K562 (cell line): ENCODE results near the gene KIF1A. TPM values are rescaled to one million over a fixed set of nuclear protein-coding genes. Genes with fewer than 3 reads are reported as not detected.

Experiments
- ATAC-seq: fragments of 200-7000 bp; cut with Tn5 transposase; 3 replicates; pipeline ENCODE4 v1.9.1; 2020; ENCODE audit warnings: moderate library complexity
- BruUV-seq: library from RNA; stranded (reverse); fragments of 400-500 nt; replicated peaks from 2 replicates; lab custom pipeline; 2021; lab: Mats Ljungman, UMichigan
- CTCF ChIA-PET: fragments of 300-600 bp; formaldehyde crosslinking; extraction: SDS; loops from one replicate; lab custom pipeline; 2021; ENCODE audit warnings: low intra/inter-chr PET ratio; lab: Yijun Ruan, JAX
- POLR2A ChIA-PET: fragments of 300-600, 350-650 bp; sonication (Branson Sonifier 250); formaldehyde crosslinking; extraction: SDS; loops from one replicate; lab custom pipeline; 2021; ENCODE audit warnings: antibody characterized with exemption, inconsistent platforms; lab: Yijun Ruan, JAX
- DNase-seq, 4 experiments: peaks; one replicate each; pipeline versions ENCODE4 v3.0.0 to v3.0.0-alpha.2; 2011 to 2018; ENCODE audit warnings: low spot score in 3 of 4, mixed read lengths in 3 of 4; ENCODE audit errors: extremely low read depth in 1 of 4
- FAIRE-seq: peaks from 2 replicates; lab custom pipeline; 2011; peaks lifted over from hg19 to GRCh38; lab: Jason Lieb, UNC
- H2AFZ ChIP-seq: 2 replicates; pipeline ENCODE4 v1.6.0; 2011; ENCODE audit warnings: low read depth, low read length, control low read depth, inconsistent platforms
- H3K27ac ChIP-seq: fragments of 200-600 bp; 3 replicates; pipeline ENCODE4 v1.8.0; 2011; ENCODE audit warnings: low read depth, mild to moderate bottlenecking, control low read depth, inconsistent platforms, low read length, moderate library complexity, mixed read lengths; ENCODE audit errors: extremely low read depth
- H3K27me3 ChIP-seq, 2 experiments: fragments of 300-600 bp in 1 of 2; 2 replicates in 1 of 2; 3 replicates in 1 of 2; pipeline versions ENCODE4 v1.6.0 to v1.8.0; 2011; ENCODE audit warnings: inconsistent platforms in 2 of 2, low read length in 2 of 2, mild to moderate bottlenecking in 1 of 2, mixed read lengths in 1 of 2, moderate library complexity in 1 of 2; ENCODE audit not compliant: control insufficient read depth in 2 of 2, insufficient read depth in 2 of 2
- H3K36me3 ChIP-seq: fragments of 300-600 bp; 3 replicates; pipeline ENCODE4 v1.8.0; 2011; ENCODE audit warnings: mild to moderate bottlenecking, low read length, inconsistent platforms; ENCODE audit not compliant: control insufficient read depth, insufficient read depth
- H3K4me1 ChIP-seq, 2 experiments: fragments of 200-600 bp in 1 of 2; replicated peaks in 1 of 2; 2 replicates in 1 of 2; 3 replicates in 1 of 2; pipeline versions ENCODE4 v1.5.1 to v1.8.0; 2011; ENCODE audit warnings: inconsistent platforms in 2 of 2, low read length in 2 of 2, mild to moderate bottlenecking in 1 of 2, mixed read lengths in 1 of 2, moderate library complexity in 1 of 2; ENCODE audit not compliant: control insufficient read depth in 2 of 2, insufficient read depth in 2 of 2
- H3K4me2 ChIP-seq: 2 replicates; pipeline ENCODE4 v1.6.1; 2011; ENCODE audit warnings: low read length, control low read depth, inconsistent platforms, mixed read lengths; ENCODE audit not compliant: insufficient read depth
- H3K4me3 ChIP-seq: fragments of 200-600 bp; sonication (generic), shearing (Covaris generic); 2 replicates; pipeline ENCODE4 v1.5.1; 2016; ENCODE audit warnings: control low read depth, inconsistent platforms
- H3K79me2 ChIP-seq: fragments of 200-600 bp; 3 replicates; pipeline ENCODE4 v1.8.0; 2011; ENCODE audit warnings: low read length, inconsistent platforms; ENCODE audit not compliant: control insufficient read depth, insufficient read depth
- H3K9ac ChIP-seq, 2 experiments: 2 replicates each; pipeline versions ENCODE4 v1.6.0 to v1.6.1; 2011; ENCODE audit warnings: low read depth in 2 of 2, low read length in 2 of 2, control low read depth in 1 of 2, inconsistent platforms in 1 of 2, mild to moderate bottlenecking in 1 of 2, mixed read lengths in 1 of 2; ENCODE audit not compliant: insufficient read depth in 1 of 2
- H3K9me1 ChIP-seq: one replicate; pipeline ENCODE4 v1.6.0; 2011; ENCODE audit warnings: inconsistent platforms, mild to moderate bottlenecking, low read length, moderate library complexity; ENCODE audit not compliant: control insufficient read depth, insufficient read depth
- H3K9me3 ChIP-seq: replicated peaks from 2 replicates; pipeline ENCODE4 v1.5.1; 2011; ENCODE audit warnings: low read depth, low read length, inconsistent platforms; ENCODE audit not compliant: control insufficient read depth, insufficient read depth
- H4K20me1 ChIP-seq: replicated peaks from 2 replicates; pipeline ENCODE4 v1.6.1; 2011; ENCODE audit warnings: low read length, inconsistent platforms, mixed read lengths; ENCODE audit not compliant: control insufficient read depth, insufficient read depth
- AFF1 ChIP-seq, 2 experiments: fragments of 450-650 bp; IDR thresholded peaks; 2 replicates each; pipeline ENCODE4 v1.6.1; 2018; ENCODE audit warnings: mild to moderate bottlenecking in 2 of 2, low read depth in 1 of 2; ENCODE audit not compliant: partially characterized antibody in 2 of 2
- HINFP ChIP-seq: fragments of 450-650 bp; conservative IDR thresholded peaks from 2 replicates; pipeline ENCODE4 v1.6.1; 2016; ENCODE audit warnings: missing genetic modification characterization, low read depth, mild to moderate bottlenecking, control low read depth, missing compliant biosample characterization
- LEF1 ChIP-seq: fragments of 450-650 bp; IDR thresholded peaks from 2 replicates; pipeline ENCODE4 v1.6.1; 2016; ENCODE audit warnings: mild to moderate bottlenecking
- MCM2 ChIP-seq: fragments of 450-650 bp; IDR thresholded peaks from 2 replicates; pipeline ENCODE4 v1.6.1; 2017; ENCODE audit warnings: low read depth, mild to moderate bottlenecking
- MEF2A ChIP-seq: IDR thresholded peaks from 2 replicates; pipeline ENCODE4 v1.6.1; 2011; ENCODE audit warnings: low read depth, mild to moderate bottlenecking, low read length, moderate library complexity; ENCODE audit not compliant: control insufficient read depth
- MTF1 ChIP-seq: fragments of 250-450 bp; sonication (Bioruptor Pico); IDR thresholded peaks from 2 replicates; pipeline ENCODE4 v1.9.0; 2021; ENCODE audit warnings: moderate library complexity, mild to moderate bottlenecking, inconsistent platforms, borderline replicate concordance
- NR3C1 ChIP-seq: sonication (generic); formaldehyde crosslinking; IDR thresholded peaks from 2 replicates; pipeline ENCODE4 v1.8.1; 2022; ENCODE audit warnings: missing genetic modification reagents
- NUFIP1 ChIP-seq: fragments of 450-650 bp; IDR thresholded peaks from 2 replicates; pipeline ENCODE4 v1.6.1; 2018; ENCODE audit not compliant: partially characterized antibody
- TFE3 ChIP-seq: fragments of 450-650 bp; formaldehyde crosslinking; IDR thresholded peaks from 2 replicates; pipeline ENCODE4 v1.4.0; 2020; ENCODE audit warnings: mild to moderate bottlenecking, mixed read lengths
- TRIM24 ChIP-seq, 2 experiments: fragments of 450-650 bp; IDR thresholded peaks; 2 replicates each; pipeline ENCODE4 v1.6.1; 2016
- TRIM28 ChIP-seq: fragments of 450-650 bp; IDR thresholded peaks from 2 replicates; pipeline ENCODE4 v1.6.1; 2017
- YBX1 ChIP-seq: fragments of 450-650 bp; IDR thresholded peaks from 2 replicates; pipeline ENCODE4 v1.7.1; 2016; ENCODE audit warnings: mild to moderate bottlenecking
- ZNF696 ChIP-seq: fragments of 250-450 bp; sonication (Bioruptor Pico); conservative IDR thresholded peaks from 2 replicates; pipeline ENCODE4 v1.4.0; 2020; ENCODE audit warnings: mild to moderate bottlenecking, moderate library complexity
- ZZZ3 ChIP-seq: fragments of 450-650 bp; IDR thresholded peaks from 2 replicates; pipeline ENCODE4 v1.6.1; 2016; ENCODE audit warnings: antibody characterized with exemption, mild to moderate bottlenecking, moderate library complexity
- WGBS: fragments of 100-300 bp; shearing (Covaris generic); methylation state at CpG from one replicate; pipeline ENCODE4 v1.1.6; 2016; ENCODE audit warnings: low coverage, mixed read lengths; ENCODE audit not compliant: insufficient coverage; ENCODE audit errors: missing lambda C conversion rate; 5-methylcytosine and 5-hydroxymethylcytosine counted together
- in situ Hi-C: fragments of 300-500 bp; cut with MboI; formaldehyde crosslinking; loops from 4 replicates; pipeline ENCODE4 v1.15.0; 2018; ENCODE audit warnings: inconsistent platforms, mixed read lengths
- intact Hi-C: fragments of 100-400 bp; cut with micrococcal nuclease; formaldehyde crosslinking; loops from 2 replicates; pipeline ENCODE4 v1.14.2; 2022
- polyA plus RNA-seq, 8 experiments: library from polyadenylated mRNA; depleted of rRNA in 4 of 8; stranded (reverse) in 5 of 8; unstranded in 3 of 8; fragments of >200 nt; fragmentation: Nextera tagmentation in 2 of 8; fragmentation: Illumina TruSeq in 1 of 8; extraction: Ambion mirVana in 2 of 8; extraction: Trizol in 1 of 8; gene quantifications; 2 replicates each; pipeline versions ENCODE4 v1.2.1 to v1.2.3, GENCODE V29; 2011 to 2014; ENCODE audit warnings: inconsistent platforms in 1 of 8, missing spikeins in 1 of 8
- total RNA-seq, 7 experiments: library from RNA; depleted of rRNA in 6 of 7; stranded (reverse); fragments of >200 nt in 6 of 7; fragmentation: Illumina TruSeq in 2 of 7; extraction: Trizol in 2 of 7; gene quantifications; 2 replicates each; pipeline versions ENCODE4 v1.2.1 to v1.2.3, GENCODE V29; 2011 to 2021; ENCODE audit warnings: low replicate concordance in 1 of 7

KIF1A gene
- total and polyA plus RNA-seq, 9 of the 15 experiments (the other 6 are each of a cell fraction or from before 2014, with no cell fraction given), result 0.07 to 1.4 (median 0.45) TPM; not detected in 2

- in situ Hi-C loops (no loop called here), intact Hi-C loops (no loop called here)
- Histone ChIP-seq H3K9me1 (no peaks in the 10 kb centered on the region), H3K36me3 (no peaks in the 10 kb centered on the region), H3K27ac (no peak overlapping the region), H3K9me3 (no peaks in the 10 kb centered on the region), H3K4me1 (no peaks in the 10 kb centered on the region), H3K27me3 (peaks cover 0 to 25% of the 10 kb centered on the region in 2 experiments; a peak in 3 of 5 replicates), H3K79me2 (no peaks in the 10 kb centered on the region), H3K4me3 (no peak overlapping the region), H3K9ac (no peak overlapping the region), H2AFZ (no peak overlapping the region)
- ChIA-PET CTCF (no interaction called here), POLR2A (interaction anchor here (0.6 kb wide), 1 partner anchor 114 kb away, joined by 3 read pairs; no protein-coding TSS in a partner anchor)
- BruUV-seq, result no TSS peak
- ATAC-seq (no peak), DNase-seq (no peak), FAIRE-seq (no peak)
- 0% methylated on average over 1 of the region's 11 CpGs for WGBS
- TF ChIP-seq NR3C1 (CRISPR knock-in tag) (no peak), TRIM24 (IDR thresholded peaks at IDR 0.05) (no peak), HINFP (tag) (no peak), AFF1 (IDR thresholded peaks at IDR 0.05; ENCODE audit: low read depth in 1 of 2, partially characterized antibody in 2 of 2) (no peak), MTF1 (CRISPR knock-in tag) (no peak), MCM2 (no peak), NUFIP1 (no peak), MEF2A (no peak), ZNF696 (CRISPR knock-in tag) (no peak), TFE3 (CRISPR knock-in tag) (no peak), YBX1 (no peak), ZZZ3 (no peak), LEF1 (no peak), TRIM28 (no peak)
- TF ChIP-seq, all 486 proteins: peak for 0
- H3K4me2 ChIP-seq, result no peak overlapping the region
- no peaks in the 10 kb centered on the region; the same call in 1 of the 2 replicates for H4K20me1 ChIP-seq
These were observed 130.0 kb downstream of the KIF1A start for GRCh38 chr2:240689975-240690374.
